Keratinocyte (primary cell): ENCODE measurements around the gene RGPD4. TPM values are rescaled to one million over a fixed set of nuclear protein-coding genes. Genes with fewer than 3 reads are reported as not detected.

ENCODE experiments used
- DNase-seq: peaks from one replicate; pipeline ENCODE4 v3.0.0-alpha.2; 2011; ENCODE audit warnings: low read depth, missing footprints, low spot score
- FAIRE-seq: peaks from 2 replicates; lab custom pipeline; 2011; peaks lifted over from hg19 to GRCh38; lab: Jason Lieb, UNC
- H2AFZ ChIP-seq: 2 replicates; pipeline ENCODE4 v1.6.0; 2012; ENCODE audit warnings: low read length, control low read depth, inconsistent platforms; ENCODE audit not compliant: control insufficient read depth
- H3K27ac ChIP-seq: 2 replicates; pipeline ENCODE4 v1.5.1; 2011; ENCODE audit warnings: low read length; ENCODE audit not compliant: control insufficient read depth, insufficient read depth
- H3K27me3 ChIP-seq: 3 replicates; pipeline ENCODE4 v1.6.0; 2011; ENCODE audit warnings: low read length; ENCODE audit not compliant: control insufficient read depth, insufficient read depth; ENCODE audit errors: extremely low read depth
- H3K36me3 ChIP-seq, 2 experiments: 2 replicates in 1 of 2; 3 replicates in 1 of 2; pipeline ENCODE4 v1.5.1; 2011; ENCODE audit warnings: low read length in 2 of 2, mild to moderate bottlenecking in 1 of 2; ENCODE audit not compliant: control insufficient read depth in 2 of 2, insufficient read depth in 2 of 2; ENCODE audit errors: extremely low read depth in 1 of 2
- H3K4me1 ChIP-seq: 3 replicates; pipeline ENCODE4 v1.5.1; 2011; ENCODE audit warnings: low read length; ENCODE audit not compliant: control insufficient read depth, insufficient read depth; ENCODE audit errors: extremely low read depth
- H3K4me2 ChIP-seq: 3 replicates; pipeline ENCODE4 v1.6.0; 2011; ENCODE audit warnings: low read depth, low read length; ENCODE audit not compliant: control insufficient read depth, insufficient read depth; ENCODE audit errors: extremely low read depth
- H3K4me3 ChIP-seq, 3 experiments: fragments of 200-600 bp in 1 of 3; sonication (generic) in 1 of 3; 2 replicates in 2 of 3; 3 replicates in 1 of 3; pipeline ENCODE4 v1.5.1; 2011 to 2016; ENCODE audit warnings: low read length in 3 of 3, mild to moderate bottlenecking in 3 of 3, control low read depth in 2 of 3, inconsistent platforms in 1 of 3, low read depth in 1 of 3, mixed read lengths in 1 of 3, mixed run types in 1 of 3, moderate library complexity in 1 of 3; ENCODE audit not compliant: control insufficient read depth in 2 of 3, insufficient read depth in 2 of 3; ENCODE audit errors: extremely low read depth in 1 of 3
- H3K79me2 ChIP-seq: 2 replicates; pipeline ENCODE4 v1.6.0; 2012; ENCODE audit warnings: low read length; ENCODE audit not compliant: control insufficient read depth, insufficient read depth
- H3K9ac ChIP-seq: 3 replicates; pipeline ENCODE4 v1.6.0; 2011; ENCODE audit warnings: low read length; ENCODE audit not compliant: control insufficient read depth, insufficient read depth; ENCODE audit errors: extremely low read depth
- H3K9me1 ChIP-seq: 3 replicates; pipeline ENCODE4 v1.6.0; 2011; ENCODE audit warnings: low read length; ENCODE audit not compliant: control insufficient read depth, insufficient read depth; ENCODE audit errors: extremely low read depth
- H3K9me3 ChIP-seq: 2 replicates; pipeline ENCODE4 v1.5.1; 2012; ENCODE audit warnings: low read depth, low read length; ENCODE audit not compliant: control insufficient read depth
- H4K20me1 ChIP-seq: 3 replicates; pipeline ENCODE4 v1.6.0; 2011; ENCODE audit warnings: low read length; ENCODE audit not compliant: control insufficient read depth, insufficient read depth; ENCODE audit errors: extremely low read depth
- EZH2 ChIP-seq: IDR thresholded peaks from one replicate; pipeline ENCODE4 v1.6.1; 2012; ENCODE audit warnings: inconsistent platforms, mild to moderate bottlenecking, low read length, moderate library complexity
- dilution Hi-C: fragments of 300-500 bp; cut with MboI; formaldehyde crosslinking; loops from one replicate; pipeline ENCODE4 v1.7.0; 2020; ENCODE audit warnings: low sequenced_read_pairs; ENCODE audit not compliant: extremely low pct_ligation_motif_present
- polyA plus RNA-seq, 5 experiments: library from polyadenylated mRNA; depleted of rRNA in 3 of 5; stranded (reverse) in 3 of 5; stranded (forward) in 1 of 5; unstranded in 1 of 5; fragments of >200 nt; gene quantifications; 1 replicate in 1 of 5; 2 replicates in 3 of 5; 3 replicates in 1 of 5; pipeline versions ENCODE4 v1.2.1 to v1.2.3, GENCODE V29; 2011 to 2012; ENCODE audit warnings: missing spikeins in 2 of 5, low read depth in 1 of 5, low replicate concordance in 1 of 5
- TF ChIP-seq, protein P1 (sequence below), 3 experiments: IDR thresholded peaks in 1 of 3; conservative IDR thresholded peaks in 1 of 3; optimal IDR thresholded peaks in 1 of 3; 2 replicates in 2 of 3; 3 replicates in 1 of 3; pipeline versions ENCODE3 to v1.5.1; 2011; ENCODE audit warnings: low read length in 3 of 3, mild to moderate bottlenecking in 3 of 3, moderate library complexity in 2 of 3, control low read depth in 1 of 3, inconsistent platforms in 1 of 3; ENCODE audit not compliant: insufficient read depth in 2 of 3; ENCODE audit errors: extremely low read depth in 1 of 3

The RGPD4 gene
- polyA plus RNA-seq, 1 donor (not counting 4 experiments of a cell fraction or from before 2014, with no cell fraction given), result 0.03 TPM

DNA sequence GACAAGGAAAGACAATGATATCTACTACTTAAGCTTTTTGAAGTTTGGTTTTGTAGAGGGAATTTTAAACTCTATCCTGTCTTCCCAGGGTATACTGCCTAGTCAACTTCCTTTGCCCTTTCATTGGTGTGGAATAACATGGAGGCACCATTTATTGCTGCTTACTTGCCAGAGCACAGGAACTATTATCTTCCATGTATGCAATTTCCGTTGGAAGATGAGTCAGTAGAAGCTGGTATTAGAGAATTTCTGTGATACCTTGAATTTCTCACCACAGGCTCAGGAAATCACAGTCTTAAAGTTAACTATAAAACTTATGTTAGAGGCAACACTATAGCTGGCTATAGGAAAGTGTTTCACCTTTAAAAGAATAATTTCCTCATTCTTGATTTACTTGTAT lies 40.9 kb upstream of the RGPD4 start:
- H3K4me1 ChIP-seq, result no peaks in the 10 kb centered on the region
- no peaks in the 10 kb centered on the region for H3K9me1 ChIP-seq
- no peak overlapping the region for H3K4me2 ChIP-seq
- H4K20me1 ChIP-seq, result no peaks in the 10 kb centered on the region
- H3K79me2 ChIP-seq, result no peaks in the 10 kb centered on the region
- H3K4me3 ChIP-seq, result no peak overlapping the region
- no peak overlapping the region for H3K27ac ChIP-seq
- no peaks in the 10 kb centered on the region for H3K36me3 ChIP-seq
- H3K27me3 ChIP-seq, result no peaks in the 10 kb centered on the region
- DNase-seq (no peak), FAIRE-seq (no peak)
- dilution Hi-C loops, result no loop called here
- TF ChIP-seq EZH2, result no peak
- H3K9ac ChIP-seq, result no peak overlapping the region
- H2AFZ ChIP-seq, result no peak overlapping the region
- no peaks in the 10 kb centered on the region for H3K9me3 ChIP-seq

DNA sequence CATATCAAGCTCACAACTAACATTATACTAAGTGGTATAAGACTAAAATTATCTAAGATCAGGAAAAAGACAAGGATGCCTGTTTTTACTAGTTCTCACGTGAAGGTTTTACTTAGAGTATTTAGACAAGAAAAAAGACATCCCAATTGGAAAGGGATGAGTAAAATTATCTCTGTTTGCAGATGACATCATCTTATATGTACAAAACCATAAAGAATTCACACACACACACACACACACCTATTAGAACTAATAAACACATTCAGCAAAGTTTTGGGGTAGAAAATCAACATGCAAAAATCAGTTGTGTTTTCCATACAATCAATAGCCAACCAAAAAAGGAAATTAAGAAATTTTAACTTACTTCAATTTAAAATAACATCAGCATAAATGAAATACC lies 35.9 kb upstream of the RGPD4 start:
- Histone ChIP-seq H3K4me3 (no peak overlapping the region), H3K27me3 (no peaks in the 10 kb centered on the region), H3K36me3 (no peaks in the 10 kb centered on the region), H3K9ac (no peak overlapping the region), H3K4me1 (no peaks in the 10 kb centered on the region), H3K4me2 (no peak overlapping the region), H3K79me2 (no peaks in the 10 kb centered on the region), H3K27ac (no peak overlapping the region), H3K9me3 (no peaks in the 10 kb centered on the region), H4K20me1 (no peaks in the 10 kb centered on the region), H2AFZ (no peak overlapping the region), H3K9me1 (no peaks in the 10 kb centered on the region)
- FAIRE-seq, result no peak
- TF ChIP-seq EZH2, result no peak
- TF ChIP-seq, protein P1, sequence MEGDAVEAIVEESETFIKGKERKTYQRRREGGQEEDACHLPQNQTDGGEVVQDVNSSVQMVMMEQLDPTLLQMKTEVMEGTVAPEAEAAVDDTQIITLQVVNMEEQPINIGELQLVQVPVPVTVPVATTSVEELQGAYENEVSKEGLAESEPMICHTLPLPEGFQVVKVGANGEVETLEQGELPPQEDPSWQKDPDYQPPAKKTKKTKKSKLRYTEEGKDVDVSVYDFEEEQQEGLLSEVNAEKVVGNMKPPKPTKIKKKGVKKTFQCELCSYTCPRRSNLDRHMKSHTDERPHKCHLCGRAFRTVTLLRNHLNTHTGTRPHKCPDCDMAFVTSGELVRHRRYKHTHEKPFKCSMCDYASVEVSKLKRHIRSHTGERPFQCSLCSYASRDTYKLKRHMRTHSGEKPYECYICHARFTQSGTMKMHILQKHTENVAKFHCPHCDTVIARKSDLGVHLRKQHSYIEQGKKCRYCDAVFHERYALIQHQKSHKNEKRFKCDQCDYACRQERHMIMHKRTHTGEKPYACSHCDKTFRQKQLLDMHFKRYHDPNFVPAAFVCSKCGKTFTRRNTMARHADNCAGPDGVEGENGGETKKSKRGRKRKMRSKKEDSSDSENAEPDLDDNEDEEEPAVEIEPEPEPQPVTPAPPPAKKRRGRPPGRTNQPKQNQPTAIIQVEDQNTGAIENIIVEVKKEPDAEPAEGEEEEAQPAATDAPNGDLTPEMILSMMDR (optimal IDR thresholded peaks at IDR 0.05 in 1 of 3, IDR thresholded peaks at IDR 0.05 in 1 of 3, conservative IDR thresholded peaks at IDR 0.05 in 1 of 3; ENCODE audit: extremely low read depth in 1 of 3, insufficient read depth in 2 of 3, low read length in 3 of 3), result no peak
- no peak for DNase-seq
- dilution Hi-C loops, result no loop called here

DNA sequence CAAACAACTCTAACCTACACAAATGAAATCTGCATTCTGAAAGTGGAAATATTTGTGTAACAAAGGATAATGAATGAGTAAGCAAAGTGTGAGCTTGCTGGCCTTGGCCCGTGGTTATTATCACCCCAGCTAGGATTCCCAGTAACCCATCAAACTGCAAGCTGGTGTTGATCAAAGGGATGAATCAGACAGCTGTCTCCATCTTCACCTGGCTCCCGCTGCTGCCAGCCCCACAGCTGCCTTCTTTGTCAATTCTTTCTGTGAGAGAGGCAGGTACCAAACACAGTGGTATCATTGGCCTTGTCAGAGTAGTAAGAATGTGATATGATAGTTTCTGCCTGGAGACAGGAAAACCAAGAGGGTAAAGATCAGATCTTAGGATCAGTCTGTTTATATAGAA lies 25.2 kb upstream of the RGPD4 start:
- H4K20me1 ChIP-seq, result no peaks in the 10 kb centered on the region
- H3K4me3 ChIP-seq, result no peak overlapping the region
- H3K27me3 ChIP-seq, result no peaks in the 10 kb centered on the region
- no peak overlapping the region for H3K9ac ChIP-seq
- FAIRE-seq (no peak), DNase-seq (no peak)
- no peak overlapping the region for H2AFZ ChIP-seq
- H3K4me1 ChIP-seq, result no peaks in the 10 kb centered on the region
- TF ChIP-seq, protein P1 (optimal IDR thresholded peaks at IDR 0.05 in 1 of 3, IDR thresholded peaks at IDR 0.05 in 1 of 3, conservative IDR thresholded peaks at IDR 0.05 in 1 of 3; ENCODE audit: extremely low read depth in 1 of 3, insufficient read depth in 2 of 3, low read length in 3 of 3), result no peak
- TF ChIP-seq EZH2, result no peak
- dilution Hi-C loops, result no loop called here
- H3K36me3 ChIP-seq, result no peaks in the 10 kb centered on the region
- H3K79me2 ChIP-seq, result no peaks in the 10 kb centered on the region
- no peaks in the 10 kb centered on the region for H3K9me1 ChIP-seq
- no peak overlapping the region for H3K4me2 ChIP-seq
- H3K27ac ChIP-seq, result no peak overlapping the region
- H3K9me3 ChIP-seq, result no peaks in the 10 kb centered on the region
